IMR-90 (cell line): ENCODE results near the gene ACKR1. TPM values are rescaled to one million over a fixed set of nuclear protein-coding genes. Genes with fewer than 3 reads are reported as not detected.

Source experiments
- ATAC-seq: fragments of 200-7000 bp; cut with Tn5 transposase; 2 replicates; pipeline ENCODE4 v1.9.1; 2020; ENCODE audit warnings: low read depth, mild to moderate bottlenecking, moderate library complexity
- BruUV-seq: library from RNA; stranded (reverse); fragments of 400-500 nt; replicated peaks from 2 replicates; lab custom pipeline; 2021; lab: Mats Ljungman, UMichigan
- CTCF ChIA-PET: fragments of 300-600 bp; formaldehyde crosslinking; extraction: SDS; loops from one replicate; lab custom pipeline; 2021; ENCODE audit warnings: antibody characterized with exemption; lab: Yijun Ruan, JAX
- POLR2A ChIA-PET: fragments of 300-600 bp; sonication (Branson Sonifier 250); formaldehyde crosslinking; loops from one replicate; lab custom pipeline; 2022; ENCODE audit warnings: antibody characterized with exemption; ENCODE audit not compliant: unreplicated experiment; lab: Charles Lee
- DNase-seq: peaks from one replicate; pipeline ENCODE4 v3.0.0; 2013
- H2AFZ ChIP-seq: replicated peaks from 2 replicates; pipeline ENCODE3; 2013; ENCODE audit warnings: low read length, mild to moderate bottlenecking; ENCODE audit not compliant: poor library complexity
- H2AK5ac ChIP-seq: 2 replicates; pipeline ENCODE4 v1.6.1; 2013; ENCODE audit warnings: low read depth, low read length, inconsistent platforms
- H2AK9ac ChIP-seq: replicated peaks from 2 replicates; pipeline ENCODE3; 2013; ENCODE audit warnings: mild to moderate bottlenecking, low read depth, low read length, moderate library complexity; ENCODE audit not compliant: poor library complexity
- H2BK120ac ChIP-seq: 2 replicates; pipeline ENCODE4 v1.6.1; 2013; ENCODE audit warnings: low read depth, low read length, inconsistent platforms
- H2BK15ac ChIP-seq: 3 replicates; pipeline ENCODE4 v1.6.1; 2013; ENCODE audit warnings: low read depth, low read length, inconsistent platforms
- H2BK20ac ChIP-seq: 2 replicates; pipeline ENCODE4 v1.6.1; 2013; ENCODE audit warnings: low read depth, mild to moderate bottlenecking, inconsistent platforms, low read length, moderate library complexity
- H2BK5ac ChIP-seq: 2 replicates; pipeline ENCODE4 v1.6.1; 2013; ENCODE audit warnings: mild to moderate bottlenecking, low read depth, low read length, inconsistent platforms; ENCODE audit not compliant: poor library complexity, severe bottlenecking
- H3K14ac ChIP-seq: replicated peaks from 2 replicates; pipeline ENCODE4 v1.6.1; 2013; ENCODE audit warnings: low read depth, low read length, inconsistent platforms
- H3K18ac ChIP-seq: 2 replicates; pipeline ENCODE4 v1.6.1; 2013; ENCODE audit warnings: low read depth, low read length, control low read depth
- H3K23ac ChIP-seq: 2 replicates; pipeline ENCODE4 v1.6.1; 2013; ENCODE audit warnings: low read depth, low read length, inconsistent platforms
- H3K27ac ChIP-seq: 2 replicates; pipeline ENCODE4 v1.5.1; 2013; ENCODE audit warnings: mild to moderate bottlenecking, control low read depth, low read length; ENCODE audit not compliant: insufficient read depth
- H3K27me3 ChIP-seq: 2 replicates; pipeline ENCODE4 v1.6.1; 2013; ENCODE audit warnings: low read length; ENCODE audit not compliant: control insufficient read depth, insufficient read depth
- H3K36me3 ChIP-seq: 2 replicates; pipeline ENCODE4 v1.6.1; 2013; ENCODE audit warnings: low read length, mixed read lengths; ENCODE audit not compliant: control insufficient read depth, insufficient read depth
- H3K4ac ChIP-seq: 2 replicates; pipeline ENCODE4 v1.6.1; 2013; ENCODE audit warnings: low read depth, low read length, inconsistent platforms
- H3K4me1 ChIP-seq: 2 replicates; pipeline ENCODE4 v1.6.1; 2013; ENCODE audit warnings: low read length, mixed read lengths; ENCODE audit not compliant: control insufficient read depth, insufficient read depth
- H3K4me2 ChIP-seq: 2 replicates; pipeline ENCODE4 v1.6.1; 2013; ENCODE audit warnings: low read depth, mild to moderate bottlenecking, control low read depth, low read length, moderate library complexity
- H3K4me3 ChIP-seq: 2 replicates; pipeline ENCODE4 v1.5.1; 2013; ENCODE audit warnings: low read depth, mild to moderate bottlenecking, control low read depth, low read length, moderate library complexity; ENCODE audit not compliant: insufficient read depth
- H3K56ac ChIP-seq: 2 replicates; pipeline ENCODE4 v1.6.1; 2013; ENCODE audit warnings: low read length, inconsistent platforms; ENCODE audit not compliant: insufficient read depth; ENCODE audit errors: extremely low read depth
- H3K79me1 ChIP-seq, 2 experiments: 2 replicates each; pipeline ENCODE4 v1.6.1; 2013; ENCODE audit warnings: low read length in 2 of 2, inconsistent platforms in 1 of 2, low read depth in 1 of 2
- H3K9ac ChIP-seq: 2 replicates; pipeline ENCODE4 v1.6.1; 2013; ENCODE audit warnings: low read depth, low read length, control low read depth
- H3K9me1 ChIP-seq: 2 replicates; pipeline ENCODE4 v1.6.1; 2013; ENCODE audit warnings: low read length, inconsistent platforms; ENCODE audit not compliant: insufficient read depth
- H3K9me3 ChIP-seq: 2 replicates; pipeline ENCODE4 v1.6.1; 2013; ENCODE audit warnings: low read length; ENCODE audit not compliant: control insufficient read depth, insufficient read depth
- H4K20me1 ChIP-seq: 2 replicates; pipeline ENCODE4 v1.6.1; 2013; ENCODE audit warnings: low read length, inconsistent platforms; ENCODE audit not compliant: insufficient read depth
- H4K5ac ChIP-seq: 2 replicates; pipeline ENCODE4 v1.6.1; 2013; ENCODE audit warnings: mild to moderate bottlenecking, low read depth, low read length, control low read depth
- H4K8ac ChIP-seq, 2 experiments: 2 replicates each; pipeline ENCODE4 v1.6.1; 2013; ENCODE audit warnings: low read depth in 2 of 2, low read length in 2 of 2, control low read depth in 1 of 2, inconsistent platforms in 1 of 2
- H4K91ac ChIP-seq: 2 replicates; pipeline ENCODE4 v1.6.1; 2013; ENCODE audit warnings: low read depth, low read length, inconsistent platforms; ENCODE audit not compliant: insufficient read depth
- BHLHE40 ChIP-seq: fragments of 150-350 bp; IDR thresholded peaks from 2 replicates; pipeline ENCODE4 v1.6.1; 2016; ENCODE audit warnings: mild to moderate bottlenecking, low read depth, low read length
- CEBPB ChIP-seq: IDR thresholded peaks from 2 replicates; pipeline ENCODE4 v1.6.1; 2012; ENCODE audit warnings: low read depth, low read length, improper control_type of control experiment
- CHD1 ChIP-seq: IDR thresholded peaks from 2 replicates; pipeline ENCODE4 v1.6.1; 2012; ENCODE audit warnings: low read depth, low read length, improper control_type of control experiment
- FOS ChIP-seq: fragments of 150-350 bp; IDR thresholded peaks from 2 replicates; pipeline ENCODE4 v1.6.1; 2016; ENCODE audit warnings: low read depth, low read length
- MAFK ChIP-seq: IDR thresholded peaks from 2 replicates; pipeline ENCODE4 v1.6.1; 2012; ENCODE audit warnings: low read depth, low read length, improper control_type of control experiment
- MAZ ChIP-seq: IDR thresholded peaks from 2 replicates; pipeline ENCODE4 v1.6.1; 2012; ENCODE audit warnings: low read depth, mild to moderate bottlenecking, low read length, improper control_type of control experiment, moderate library complexity, borderline replicate concordance
- NFE2L2 ChIP-seq: fragments of 150-350 bp; IDR thresholded peaks from 2 replicates; pipeline ENCODE4 v1.6.1; 2016; ENCODE audit warnings: low read depth, mild to moderate bottlenecking, low read length
- POLR2A ChIP-seq: IDR thresholded peaks from 2 replicates; pipeline ENCODE4 v1.6.1; 2012; ENCODE audit warnings: mild to moderate bottlenecking, low read depth, low read length
- RAD21 ChIP-seq: IDR thresholded peaks from 2 replicates; pipeline ENCODE4 v1.6.1; 2012; ENCODE audit warnings: low read length, improper control_type of control experiment
- RCOR1 ChIP-seq: IDR thresholded peaks from 2 replicates; pipeline ENCODE4 v1.6.1; 2012; ENCODE audit warnings: mild to moderate bottlenecking, low read length, improper control_type of control experiment; ENCODE audit not compliant: insufficient replicate concordance
- RFX5 ChIP-seq: IDR thresholded peaks from 2 replicates; pipeline ENCODE4 v1.8.0; 2012; ENCODE audit warnings: low read depth, mild to moderate bottlenecking, low read length, moderate library complexity
- SMC3 ChIP-seq: fragments of 150-350 bp; IDR thresholded peaks from 2 replicates; pipeline ENCODE4 v1.6.1; 2016; ENCODE audit warnings: low read depth, mild to moderate bottlenecking, antibody characterized with exemption, low read length, moderate library complexity
- WGBS, 2 experiments: methylation state at CpG; one replicate each; pipeline versions ENCODE4 v1.1.5 to v1.1.7; 2013; ENCODE audit warnings: missing lambda C conversion rate in 2 of 2; ENCODE audit not compliant: insufficient read length in 1 of 2; ENCODE audit errors: extremely low coverage in 2 of 2; 5-methylcytosine and 5-hydroxymethylcytosine counted together
- dilution Hi-C: fragments of 300-500 bp; cut with HindIII; formaldehyde crosslinking; loops from one replicate; pipeline ENCODE4 v1.14.3; 2018; ENCODE audit warnings: low sequenced_read_pairs; ENCODE audit not compliant: unreplicated experiment
- in situ Hi-C: fragments of 300-500 bp; cut with MboI; formaldehyde crosslinking; loops from 3 replicates; pipeline ENCODE4 v1.14.3; 2019; ENCODE audit warnings: low sequenced_read_pairs, inconsistent platforms, mixed read lengths
- intact Hi-C: fragments of 100-400 bp; cut with micrococcal nuclease; formaldehyde crosslinking; loops from 2 replicates; pipeline ENCODE4 v1.10.0; 2022
- polyA plus RNA-seq, 3 experiments: library from polyadenylated mRNA; depleted of rRNA; stranded (reverse); fragments of >200 nt; gene quantifications; 2 replicates each; pipeline ENCODE4 v1.2.3, GENCODE V29; 2012; ENCODE audit warnings: low replicate concordance in 1 of 3
- total RNA-seq: library from RNA; depleted of rRNA; stranded (reverse); fragments of >200 nt; gene quantifications from 2 replicates; pipeline ENCODE4 v1.2.3, GENCODE V29; 2012
- TF ChIP-seq, protein P1 (sequence below): conservative IDR thresholded peaks from 2 replicates; pipeline ENCODE4 v1.5.1; 2012; ENCODE audit warnings: mild to moderate bottlenecking, low read depth, low read length, improper control_type of control experiment
- TF ChIP-seq, protein P2 (sequence below): fragments of 150-350 bp; IDR thresholded peaks from 2 replicates; pipeline ENCODE4 v1.6.1; 2016; ENCODE audit warnings: low read depth, mild to moderate bottlenecking, low read length, moderate library complexity, borderline replicate concordance
- TF ChIP-seq, protein P3 (sequence below): fragments of 150-350 bp; IDR thresholded peaks from 2 replicates; pipeline ENCODE4 v1.6.1; 2017; ENCODE audit warnings: mild to moderate bottlenecking, antibody characterized with exemption, low read length, low read depth

Gene ACKR1
- total and polyA plus RNA-seq, 2 of the 4 experiments (the other 2 are of a cell fraction), result not detected

DNA sequence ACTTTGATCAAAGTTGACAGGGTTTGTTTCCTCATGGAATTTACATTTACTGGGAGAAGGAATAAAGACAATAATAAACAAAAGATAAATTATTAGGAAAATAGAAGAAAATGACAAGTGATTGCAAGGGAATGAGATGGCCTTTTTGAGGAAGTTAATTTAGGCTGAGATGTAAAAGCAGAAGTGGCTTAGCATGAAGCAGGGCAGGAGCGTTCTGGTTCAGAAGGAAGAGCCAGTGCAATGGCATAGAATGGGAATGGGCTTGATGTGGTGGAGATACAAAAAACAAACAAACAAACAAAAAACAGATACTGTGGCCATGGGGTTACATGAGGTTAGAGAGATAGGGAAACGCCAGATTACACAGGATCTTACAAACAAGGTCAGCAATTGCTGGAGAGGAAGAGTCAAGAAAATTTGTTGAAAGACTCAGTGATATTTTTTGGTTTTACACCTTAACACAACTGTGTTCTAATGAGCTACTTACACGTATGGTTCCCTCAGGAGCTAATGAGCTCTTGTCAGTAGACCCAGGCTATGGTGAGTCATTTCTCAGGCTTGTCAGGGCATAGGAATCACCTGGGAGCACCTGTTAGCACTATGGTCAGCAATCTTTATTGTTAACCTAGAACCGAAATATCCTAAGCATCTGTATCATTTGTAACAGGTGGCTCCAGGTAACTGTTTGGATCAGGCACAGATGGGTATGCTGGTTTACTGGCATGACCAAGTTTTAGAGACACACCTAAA, 42.0 kb upstream of the ACKR1 start:
- Histone ChIP-seq H2AK5ac (no peak overlapping the region), H3K23ac (no peak overlapping the region), H3K4me2 (no peak overlapping the region), H3K79me1 (no peaks in the 10 kb centered on the region), H4K20me1 (no peaks in the 10 kb centered on the region), H2BK120ac (no peak overlapping the region), H3K27me3 (no peaks in the 10 kb centered on the region), H2AK9ac (no peak overlapping the region), H2BK20ac (no peak overlapping the region), H3K56ac (no peak overlapping the region), H3K9me3 (no peaks in the 10 kb centered on the region), H4K91ac (no peak overlapping the region), H2BK5ac (no peak overlapping the region), H3K9ac (no peak overlapping the region), H3K36me3 (no peaks in the 10 kb centered on the region), H4K8ac (no peak overlapping the region), H3K4me3 (no peak overlapping the region), H3K14ac (no peak overlapping the region), H3K9me1 (no peaks in the 10 kb centered on the region), H3K18ac (no peak overlapping the region), H3K4me1 (peaks cover 2% of the 10 kb centered on the region; the same call in 1 of the 2 replicates), H3K27ac (no peak overlapping the region), H3K4ac (no peak overlapping the region), H2AFZ (no peak overlapping the region), H4K5ac (no peak overlapping the region), H2BK15ac (no peak overlapping the region)
- POLR2A ChIA-PET, result no interaction called here
- intact Hi-C loops (no loop called here), in situ Hi-C loops (loop anchor here (5.0 kb wide), 1 partner anchor 35 kb away; no protein-coding TSS in a partner anchor), dilution Hi-C loops (no loop called here)
- no TSS peak for BruUV-seq
- CTCF ChIA-PET, result interaction anchor here (1.0 to 1.7 kb wide), 3 partner anchors 30 to 52 kb away, joined by 3 to 10 read pairs (median 7); no protein-coding TSS in a partner anchor
- ATAC-seq (no peak), DNase-seq (no peak)
- WGBS, 2 experiments, result no CpG with 5 or more reads among the region's 4 CpGs
- TF ChIP-seq, protein P1, sequence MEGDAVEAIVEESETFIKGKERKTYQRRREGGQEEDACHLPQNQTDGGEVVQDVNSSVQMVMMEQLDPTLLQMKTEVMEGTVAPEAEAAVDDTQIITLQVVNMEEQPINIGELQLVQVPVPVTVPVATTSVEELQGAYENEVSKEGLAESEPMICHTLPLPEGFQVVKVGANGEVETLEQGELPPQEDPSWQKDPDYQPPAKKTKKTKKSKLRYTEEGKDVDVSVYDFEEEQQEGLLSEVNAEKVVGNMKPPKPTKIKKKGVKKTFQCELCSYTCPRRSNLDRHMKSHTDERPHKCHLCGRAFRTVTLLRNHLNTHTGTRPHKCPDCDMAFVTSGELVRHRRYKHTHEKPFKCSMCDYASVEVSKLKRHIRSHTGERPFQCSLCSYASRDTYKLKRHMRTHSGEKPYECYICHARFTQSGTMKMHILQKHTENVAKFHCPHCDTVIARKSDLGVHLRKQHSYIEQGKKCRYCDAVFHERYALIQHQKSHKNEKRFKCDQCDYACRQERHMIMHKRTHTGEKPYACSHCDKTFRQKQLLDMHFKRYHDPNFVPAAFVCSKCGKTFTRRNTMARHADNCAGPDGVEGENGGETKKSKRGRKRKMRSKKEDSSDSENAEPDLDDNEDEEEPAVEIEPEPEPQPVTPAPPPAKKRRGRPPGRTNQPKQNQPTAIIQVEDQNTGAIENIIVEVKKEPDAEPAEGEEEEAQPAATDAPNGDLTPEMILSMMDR, result no peak
- TF ChIP-seq MAFK (no peak), CHD1 (no peak), FOS (no peak), RCOR1 (no peak), NFE2L2 (no peak), POLR2A (no peak), RFX5 (no peak), RAD21 (no peak), MAZ (no peak), BHLHE40 (no peak), CEBPB (no peak), SMC3 (no peak)
- TF ChIP-seq, protein P2, sequence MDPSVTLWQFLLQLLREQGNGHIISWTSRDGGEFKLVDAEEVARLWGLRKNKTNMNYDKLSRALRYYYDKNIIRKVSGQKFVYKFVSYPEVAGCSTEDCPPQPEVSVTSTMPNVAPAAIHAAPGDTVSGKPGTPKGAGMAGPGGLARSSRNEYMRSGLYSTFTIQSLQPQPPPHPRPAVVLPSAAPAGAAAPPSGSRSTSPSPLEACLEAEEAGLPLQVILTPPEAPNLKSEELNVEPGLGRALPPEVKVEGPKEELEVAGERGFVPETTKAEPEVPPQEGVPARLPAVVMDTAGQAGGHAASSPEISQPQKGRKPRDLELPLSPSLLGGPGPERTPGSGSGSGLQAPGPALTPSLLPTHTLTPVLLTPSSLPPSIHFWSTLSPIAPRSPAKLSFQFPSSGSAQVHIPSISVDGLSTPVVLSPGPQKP, result no peak
- TF ChIP-seq, protein P3, sequence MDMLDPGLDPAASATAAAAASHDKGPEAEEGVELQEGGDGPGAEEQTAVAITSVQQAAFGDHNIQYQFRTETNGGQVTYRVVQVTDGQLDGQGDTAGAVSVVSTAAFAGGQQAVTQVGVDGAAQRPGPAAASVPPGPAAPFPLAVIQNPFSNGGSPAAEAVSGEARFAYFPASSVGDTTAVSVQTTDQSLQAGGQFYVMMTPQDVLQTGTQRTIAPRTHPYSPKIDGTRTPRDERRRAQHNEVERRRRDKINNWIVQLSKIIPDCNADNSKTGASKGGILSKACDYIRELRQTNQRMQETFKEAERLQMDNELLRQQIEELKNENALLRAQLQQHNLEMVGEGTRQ, result no peak
